B cell (primary cell): ENCODE results near the gene NDOR1.

Experiments
- CTCF ChIP-seq: fragments of 200-600 bp; IDR thresholded peaks from one replicate; pipeline ENCODE4 v1.8.0; 2022; ENCODE audit warnings: antibody characterized with exemption, mild to moderate bottlenecking
- EZH2 ChIP-seq: IDR thresholded peaks from 2 replicates; pipeline ENCODE4 v1.6.1; 2012; ENCODE audit warnings: borderline replicate concordance, low read depth, mild to moderate bottlenecking, moderate library complexity, low read length; ENCODE audit not compliant: insufficient read depth, poor library complexity, severe bottlenecking

- no peak for TF ChIP-seq CTCF
- TF ChIP-seq EZH2 = no peak
Observed at GRCh38 chr9:137233143-137233980, 27.9 kb downstream of the NDOR1 start.
